HG03064 (cell line): Measurements from ENCODE around the gene MAP3K14.

ENCODE experiments used
- ATAC-seq: cut with Tn5 transposase; IDR thresholded peaks from one replicate; pipeline ENCODE4 v1.9.1; 2021; ENCODE audit warnings: low read depth; ENCODE audit not compliant: unreplicated experiment

Gene MAP3K14

DNA sequence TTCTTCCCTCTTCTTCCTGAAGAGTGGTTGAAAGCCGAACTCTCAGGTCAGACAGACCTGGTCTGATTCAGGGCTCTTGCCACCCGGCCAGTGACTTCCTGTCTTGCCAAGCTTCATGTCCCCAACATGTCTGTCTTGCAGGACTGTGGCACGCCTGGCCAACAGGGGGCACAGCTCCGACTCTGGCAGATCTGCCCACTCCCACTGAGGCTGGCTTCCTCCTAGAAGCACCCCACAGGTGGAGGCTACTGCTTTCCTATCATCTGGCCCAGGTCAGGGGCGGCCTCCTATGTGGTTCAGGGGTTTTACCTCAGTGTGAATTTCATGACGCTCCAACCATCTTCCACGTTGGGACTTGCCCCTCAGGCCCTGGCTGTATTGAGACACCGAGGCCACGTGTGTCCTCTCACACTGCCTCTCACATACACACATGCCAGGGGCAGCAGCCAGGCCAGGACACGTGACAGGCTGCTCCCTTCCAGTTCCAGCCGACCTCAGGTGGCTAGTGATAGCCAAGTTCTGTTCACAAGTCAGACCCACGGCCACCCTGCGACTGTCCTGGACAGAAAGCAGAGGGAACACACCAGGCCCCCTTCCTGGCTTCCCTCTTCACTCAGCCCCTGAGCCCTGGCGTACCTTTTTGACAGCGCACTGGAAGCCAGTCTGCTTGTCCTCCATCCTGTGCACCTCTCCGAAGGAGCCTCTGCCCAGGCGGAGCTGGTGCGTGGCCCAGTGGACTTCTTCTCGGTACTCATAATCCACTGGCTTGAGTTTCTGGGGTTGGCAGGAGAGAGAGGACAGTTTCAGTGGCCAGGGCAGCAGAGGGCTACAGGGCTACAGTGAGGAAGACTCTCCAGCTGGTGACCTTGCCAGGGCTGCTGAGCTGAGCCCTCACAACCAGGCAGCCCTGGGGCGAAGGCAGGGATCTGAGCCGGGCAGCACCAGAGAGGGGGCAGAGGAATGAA, 32.4 kb downstream of the MAP3K14 start:
- no peak for ATAC-seq

GRCh38 chr17:45283711-45284110, 33.1 kb downstream of the MAP3K14 start:
- no peak for ATAC-seq

DNA sequence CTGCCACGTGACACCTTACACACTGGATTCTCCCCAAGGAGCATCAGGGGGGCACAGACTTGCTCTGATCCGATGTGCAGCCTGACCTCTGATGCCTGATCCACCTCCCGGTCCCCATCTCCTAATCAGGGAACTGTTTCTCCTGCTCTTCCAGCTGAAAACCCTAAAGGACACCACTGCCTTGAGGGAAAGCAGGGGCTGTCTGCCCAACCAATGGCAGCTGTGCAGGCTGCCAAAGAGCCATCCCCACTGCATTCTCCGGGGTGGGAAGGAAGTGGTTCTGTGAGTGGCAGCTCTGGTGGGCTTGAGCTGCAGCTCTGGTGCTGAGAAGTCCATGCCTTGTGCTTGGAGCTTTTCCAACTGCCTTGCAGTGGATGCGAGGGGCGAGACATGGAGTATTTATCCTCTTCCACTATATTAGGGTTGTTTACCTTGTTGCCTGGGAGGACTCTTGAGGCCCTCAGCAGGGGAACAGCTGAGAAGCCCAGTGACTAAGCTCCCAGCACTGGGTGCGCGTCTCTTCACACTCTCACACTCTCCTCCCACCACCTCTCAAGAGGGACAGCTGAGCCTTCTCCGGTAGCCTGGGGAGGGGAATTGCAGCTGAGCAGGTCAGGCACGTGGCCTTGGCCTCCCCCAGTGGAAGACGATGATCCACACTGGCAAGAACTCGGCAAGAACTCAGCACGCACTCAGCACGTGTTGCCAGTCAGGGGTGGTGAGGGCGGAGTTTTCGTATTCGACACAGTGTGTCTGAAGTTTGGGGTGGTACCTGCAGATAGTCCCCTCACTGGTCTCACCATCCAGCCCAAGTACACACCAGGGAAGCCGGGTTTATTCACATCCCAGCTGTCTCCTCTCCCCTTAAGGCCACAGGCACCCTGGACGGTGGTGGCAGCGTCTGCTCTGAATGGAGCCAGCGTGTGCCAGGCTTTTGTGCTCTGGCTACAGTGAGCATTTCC, 33.9 kb downstream of the MAP3K14 start:
- ATAC-seq, result no peak

DNA sequence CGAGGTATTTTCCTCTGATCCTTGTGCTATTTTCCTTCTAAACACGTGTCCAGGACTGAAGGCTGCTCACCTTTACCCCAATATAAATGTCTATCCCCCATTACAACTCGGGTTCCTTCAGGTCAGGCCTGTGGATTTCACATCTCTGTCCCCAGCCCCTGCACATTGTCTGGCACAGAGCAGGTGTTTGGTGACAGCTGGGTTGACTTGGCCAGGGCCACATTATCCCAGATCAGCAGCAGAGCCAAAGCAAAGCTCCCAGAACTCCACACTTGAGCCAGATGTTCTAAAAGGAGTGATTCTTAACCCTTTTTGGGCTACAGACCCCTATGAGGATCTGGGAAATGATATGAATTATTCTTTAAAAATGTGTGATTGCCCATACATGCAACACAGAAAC, 36.9 kb downstream of the MAP3K14 start:
- ATAC-seq, result no peak

GRCh38 chr17:45277992-45278391, 38.8 kb downstream of the MAP3K14 start:
- no peak for ATAC-seq

DNA sequence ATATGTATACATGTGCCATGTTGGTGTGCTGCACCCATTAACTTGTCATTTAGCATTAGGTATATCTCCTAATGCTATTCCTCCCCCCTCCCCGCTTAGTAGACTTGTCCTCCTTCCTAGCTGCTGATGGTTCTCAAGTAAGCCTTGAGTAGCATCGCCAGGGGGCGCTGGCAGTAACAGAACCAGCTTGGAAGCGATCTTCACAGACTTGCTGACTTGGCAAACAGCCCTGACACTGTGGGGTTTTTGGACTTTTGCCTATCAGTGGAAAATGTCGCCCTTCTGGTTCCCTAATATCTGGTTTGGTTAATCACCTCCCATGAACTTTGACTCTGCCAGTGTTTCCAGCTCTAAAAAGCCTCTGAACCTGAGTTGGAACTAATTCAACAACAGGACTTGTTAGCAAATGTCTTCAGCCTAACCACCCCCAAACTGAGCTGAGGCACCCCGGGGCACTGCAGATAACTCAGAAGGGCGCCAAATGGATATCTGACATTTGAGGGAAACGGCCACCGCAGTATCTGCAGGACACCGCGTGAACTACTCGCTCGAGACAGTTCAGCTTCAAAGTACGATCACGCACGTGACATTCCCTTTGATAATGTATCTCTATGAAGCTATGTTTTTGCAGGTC, 39.5 kb downstream of the MAP3K14 start:
- no peak for ATAC-seq

DNA sequence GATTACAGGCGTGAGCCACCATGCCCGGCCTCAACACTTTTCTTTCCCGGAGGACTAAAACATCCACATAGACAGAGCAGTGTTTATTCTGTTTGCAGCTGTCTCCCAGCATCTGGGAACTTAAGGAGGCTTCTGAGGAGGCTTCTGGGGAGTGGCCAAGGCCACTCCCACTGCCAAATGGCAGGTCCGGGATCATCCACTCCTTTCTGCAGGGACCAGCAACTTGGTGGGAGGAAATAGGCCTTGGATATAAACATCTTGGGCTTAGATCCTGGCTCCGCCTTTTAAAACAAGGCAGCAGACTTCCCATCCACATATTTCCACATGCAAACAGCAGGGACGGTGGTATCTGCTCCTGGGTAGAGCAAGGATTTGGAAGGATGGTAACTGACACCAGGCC, 40.8 kb downstream of the MAP3K14 start:
- no peak for ATAC-seq

- no peak for ATAC-seq
These were observed 42.8 kb downstream of the MAP3K14 start for GRCh38 chr17:45274033-45274432.

GRCh38 chr17:45273551-45273957, 43.3 kb downstream of the MAP3K14 start:
- ATAC-seq, result no peak

DNA sequence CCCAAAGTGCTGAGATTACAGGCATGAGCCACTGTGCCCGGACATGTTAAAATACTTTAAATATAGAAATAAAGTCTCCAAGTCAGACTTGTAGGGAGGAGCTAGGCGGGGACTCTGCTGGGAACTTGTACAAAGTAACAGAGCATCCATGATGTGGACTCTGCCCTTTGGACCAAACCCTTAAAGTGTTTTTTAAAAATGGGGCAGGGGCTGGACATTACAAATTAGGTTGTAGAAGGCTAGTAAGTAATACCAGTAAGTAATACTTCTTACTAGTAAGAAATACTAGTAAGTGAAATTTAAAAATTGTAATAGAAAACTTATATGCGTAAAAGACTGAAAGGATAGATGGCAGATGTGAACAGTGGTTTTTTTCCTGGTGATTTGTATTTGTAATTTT, 45.2 kb downstream of the MAP3K14 start:
- ATAC-seq, result no peak

- ATAC-seq, result no peak
These were observed 45.9 kb downstream of the MAP3K14 start for GRCh38 chr17:45270828-45271418.

GRCh38 chr17:45269912-45270311, 46.9 kb downstream of the MAP3K14 start:
- ATAC-seq, result no peak

- no peak for ATAC-seq
These were observed 49.3 kb downstream of the MAP3K14 start for GRCh38 chr17:45267436-45268055.

DNA sequence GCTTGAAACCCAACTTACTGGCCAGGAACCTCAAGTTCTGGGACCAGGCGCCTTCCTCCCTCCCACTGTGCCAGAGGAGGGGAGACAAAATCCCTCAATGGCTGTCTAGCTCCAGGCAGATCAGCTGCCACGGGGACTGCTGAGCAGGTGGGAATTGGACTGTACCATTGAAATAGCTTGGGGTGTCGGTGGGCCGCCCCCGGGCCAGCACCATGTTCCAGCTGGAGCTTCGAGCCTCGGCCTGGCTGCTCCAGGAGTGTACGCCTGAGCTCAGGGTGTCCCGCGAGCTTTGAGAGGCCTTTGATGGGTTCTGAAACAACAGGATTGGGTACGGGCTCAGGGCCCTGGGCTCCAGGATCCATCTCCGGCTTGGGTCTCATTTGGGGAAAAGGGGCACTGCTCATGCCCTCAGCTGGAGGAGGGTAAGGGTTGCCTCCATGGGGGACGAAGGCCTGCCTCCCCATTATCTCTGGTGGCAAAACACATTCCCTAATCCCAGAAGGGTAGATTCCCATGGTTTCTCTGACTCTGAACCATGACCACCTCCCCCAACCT, 50.4 kb downstream of the MAP3K14 start:
- ATAC-seq, result no peak

DNA sequence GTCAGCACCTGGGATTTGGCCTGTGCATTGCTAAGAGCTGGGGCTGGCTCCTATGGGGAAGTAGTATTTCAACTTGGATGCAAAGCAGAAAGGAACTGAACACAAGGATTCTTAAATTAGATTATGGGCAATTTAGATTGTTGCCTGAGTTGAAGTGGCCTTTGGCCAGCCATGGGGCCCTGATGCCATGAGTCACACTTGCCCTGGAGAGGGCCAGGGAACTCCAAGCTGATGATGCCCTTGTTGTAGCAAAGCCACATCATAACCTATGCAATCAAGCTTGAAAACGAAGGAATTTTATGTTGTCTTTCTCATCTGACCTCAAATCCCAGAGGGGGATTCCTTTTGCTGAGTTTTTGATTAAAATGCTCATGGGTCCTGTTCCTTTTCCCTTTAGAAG, 51.0 kb downstream of the MAP3K14 start:
- ATAC-seq, result no peak

DNA sequence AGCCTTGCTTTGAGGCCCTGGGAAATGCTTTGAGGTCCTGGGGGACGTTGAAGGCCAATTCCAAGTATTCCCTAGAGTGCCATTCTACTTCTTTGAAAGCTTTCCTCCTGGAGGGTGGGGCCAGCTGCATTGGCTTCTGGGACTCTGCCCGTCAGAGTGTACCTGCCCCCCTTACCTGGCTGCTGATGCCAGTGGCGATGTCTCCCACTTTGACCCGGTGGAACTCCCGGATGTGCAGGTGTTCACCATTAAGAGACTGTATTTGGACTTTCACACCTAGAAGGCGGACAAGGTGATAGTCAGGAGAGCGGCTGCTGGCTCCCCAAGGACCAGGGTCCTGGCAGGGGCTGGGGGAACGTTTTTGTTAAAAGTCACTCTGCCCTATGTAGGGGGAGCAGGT, 51.8 kb downstream of the MAP3K14 start:
- no peak for ATAC-seq

DNA sequence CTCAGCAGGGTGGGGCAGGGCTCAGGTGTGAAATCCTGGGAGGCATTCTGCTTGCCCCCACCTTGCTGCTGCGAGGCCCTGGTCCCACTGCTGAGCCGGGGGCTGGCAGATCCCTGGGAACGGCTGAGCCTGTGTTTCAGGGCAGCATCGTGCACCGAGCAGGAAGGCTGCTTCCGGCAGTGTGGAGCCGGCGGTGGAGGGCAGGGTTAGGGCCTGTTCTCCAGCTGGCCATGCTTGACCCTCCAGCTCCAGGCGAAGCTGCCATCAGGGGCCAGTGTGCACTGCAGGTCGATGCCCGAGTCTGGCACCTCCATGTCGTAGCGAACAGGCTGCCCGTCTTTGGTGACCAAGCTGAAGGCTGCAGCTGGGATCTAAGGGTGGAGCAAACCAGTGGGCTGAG, 52.4 kb downstream of the MAP3K14 start:
- no peak for ATAC-seq

DNA sequence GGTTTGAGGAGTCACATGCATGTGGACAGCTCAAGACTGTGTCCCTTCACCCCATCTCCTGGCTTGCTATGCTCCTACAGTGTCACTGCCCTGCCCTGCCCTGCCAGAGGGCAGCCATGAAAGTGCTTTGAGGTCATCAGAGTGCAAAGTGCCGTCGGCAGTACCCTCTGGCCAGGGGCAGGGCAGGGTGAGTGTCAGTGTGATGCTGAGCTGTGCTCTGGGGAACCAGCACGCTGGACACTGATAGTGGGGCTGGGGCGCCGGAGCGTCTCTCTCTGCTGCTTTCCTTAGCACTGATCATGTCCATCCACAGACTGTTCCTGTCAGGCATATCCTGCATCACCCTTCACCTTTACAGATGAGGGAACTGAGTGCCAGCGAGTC, 53.4 kb downstream of the MAP3K14 start:
- ATAC-seq, result no peak

GRCh38 chr17:45262516-45263476, 54.0 kb downstream of the MAP3K14 start:
- ATAC-seq, result no peak
